ENCODE measurements around the gene NFKBIL1. TPM values are rescaled to one million over a fixed set of nuclear protein-coding genes. Genes with fewer than 3 reads are reported as not detected.

Gene NFKBIL1
- total RNA-seq, 3 donors from 2014 or later, result 22.3 to 34.7 (median 26.5) TPM

- Histone ChIP-seq H3K27me3 (no peaks in the 10 kb centered on the region), H3K9me3 (no peaks in the 10 kb centered on the region), H3K4me1 (peaks cover 0 to 13% of the 10 kb centered on the region in 2 donors), H3K36me3 (no peaks in the 10 kb centered on the region), H3K4me3 (no peak overlapping the region), H3K27ac (no peak overlapping the region)
- intact Hi-C loops (cut with DNase I; ENCODE audit: low total_unique reads), result loop anchor here (5.0 kb wide), 1 partner anchor 47 kb away; the partner anchor contains the start of gene NCR3
- DNase-seq (ENCODE audit: low spot score in 2 of 2), result no peak
- no peak for TF ChIP-seq POLR2A (IDR thresholded peaks at IDR 0.05)
- TF ChIP-seq, protein P1, sequence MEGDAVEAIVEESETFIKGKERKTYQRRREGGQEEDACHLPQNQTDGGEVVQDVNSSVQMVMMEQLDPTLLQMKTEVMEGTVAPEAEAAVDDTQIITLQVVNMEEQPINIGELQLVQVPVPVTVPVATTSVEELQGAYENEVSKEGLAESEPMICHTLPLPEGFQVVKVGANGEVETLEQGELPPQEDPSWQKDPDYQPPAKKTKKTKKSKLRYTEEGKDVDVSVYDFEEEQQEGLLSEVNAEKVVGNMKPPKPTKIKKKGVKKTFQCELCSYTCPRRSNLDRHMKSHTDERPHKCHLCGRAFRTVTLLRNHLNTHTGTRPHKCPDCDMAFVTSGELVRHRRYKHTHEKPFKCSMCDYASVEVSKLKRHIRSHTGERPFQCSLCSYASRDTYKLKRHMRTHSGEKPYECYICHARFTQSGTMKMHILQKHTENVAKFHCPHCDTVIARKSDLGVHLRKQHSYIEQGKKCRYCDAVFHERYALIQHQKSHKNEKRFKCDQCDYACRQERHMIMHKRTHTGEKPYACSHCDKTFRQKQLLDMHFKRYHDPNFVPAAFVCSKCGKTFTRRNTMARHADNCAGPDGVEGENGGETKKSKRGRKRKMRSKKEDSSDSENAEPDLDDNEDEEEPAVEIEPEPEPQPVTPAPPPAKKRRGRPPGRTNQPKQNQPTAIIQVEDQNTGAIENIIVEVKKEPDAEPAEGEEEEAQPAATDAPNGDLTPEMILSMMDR (IDR thresholded peaks at IDR 0.05), result no peak
- no peak for TF ChIP-seq POLR2AphosphoS5 (IDR thresholded peaks at IDR 0.05)
These were observed 2.1 kb upstream of the NFKBIL1 start for GRCh38 chr6:31545291-31545690.

- intact Hi-C loops (cut with DNase I; ENCODE audit: low total_unique reads), result loop anchor here (5.0 kb wide), 1 partner anchor 46 kb away; the partner anchor contains the start of gene NCR3
These were observed 960 bp upstream of the NFKBIL1 start, which contains the start of gene ATP6V1G2 for GRCh38 chr6:31546339-31546957. ATP6V1G2 (minus strand) TSS chr6:31546608; CDS start chr6:31546559, 49 bp downstream.

DNA sequence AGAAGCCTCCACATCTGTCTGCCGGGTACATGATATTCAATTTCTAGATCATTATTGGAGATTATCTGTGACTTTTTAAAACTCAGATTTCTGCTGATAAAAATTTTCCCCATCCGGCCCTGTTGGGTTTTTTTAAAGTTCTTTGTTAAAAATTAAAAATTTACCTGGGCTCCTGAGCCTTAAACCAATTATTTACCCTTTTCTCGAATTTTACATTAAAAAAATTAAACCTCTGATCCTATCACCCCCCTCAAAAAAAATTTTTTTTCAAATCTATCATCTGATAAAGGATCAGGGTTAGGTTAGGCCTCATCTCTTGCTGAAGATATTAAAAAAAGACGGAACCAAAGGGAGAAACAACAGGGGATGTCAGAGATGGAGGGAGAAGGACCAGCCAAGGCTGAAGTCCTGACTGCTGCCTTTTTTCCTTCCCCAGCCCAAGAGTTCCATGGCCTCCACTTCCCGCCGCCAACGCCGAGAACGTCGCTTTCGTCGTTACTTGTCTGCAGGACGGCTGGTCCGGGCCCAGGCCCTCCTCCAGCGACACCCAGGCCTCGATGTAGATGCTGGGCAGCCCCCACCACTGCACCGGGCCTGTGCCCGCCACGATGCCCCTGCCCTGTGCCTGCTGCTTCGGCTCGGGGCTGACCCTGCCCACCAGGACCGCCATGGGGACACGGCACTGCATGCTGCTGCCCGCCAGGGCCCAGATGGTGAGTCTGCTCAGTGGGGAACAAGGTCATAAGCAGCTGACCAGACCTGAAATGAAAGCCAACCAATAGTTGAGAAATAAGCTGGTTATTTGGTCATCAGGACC lies 527 bp downstream of the NFKBIL1 start:
- Histone ChIP-seq H3K27me3 (no peaks in the 10 kb centered on the region), H3K36me3 (no peaks in the 10 kb centered on the region), H3K4me1 (peaks cover 0 to 7% of the 10 kb centered on the region in 2 donors), H3K4me3 (peak overlapping the region; percentile 21 to 67 (median 50)), H3K9me3 (no peaks in the 10 kb centered on the region), H3K27ac (peak overlapping the region; percentile 75 to 84)
- DNase-seq (ENCODE audit: low spot score in 2 of 2), result no peak
- intact Hi-C loops (cut with DNase I; ENCODE audit: low total_unique reads), result loop anchor here (5.0 kb wide), 1 partner anchor 44 kb away; the partner anchor contains the start of gene NCR3
- TF ChIP-seq, protein P1 (IDR thresholded peaks at IDR 0.05), result no peak
- TF ChIP-seq POLR2AphosphoS5 (IDR thresholded peaks at IDR 0.05), result no peak
- TF ChIP-seq POLR2A (IDR thresholded peaks at IDR 0.05), result no peak

More at GRCh38 chr6:31546339-31546957, 960 bp upstream of the NFKBIL1 start, which contains the start of gene ATP6V1G2:
- DNase-seq (ENCODE audit: low spot score in 2 of 2), result peak; percentile 91 to 92
- H3K9me3 ChIP-seq, result no peaks in the 10 kb centered on the region
- TF ChIP-seq POLR2A (IDR thresholded peaks at IDR 0.05), result no peak
- TF ChIP-seq POLR2AphosphoS5 (IDR thresholded peaks at IDR 0.05), result peak; percentile 59 to 65 (median 61)
- TF ChIP-seq, protein P1 (IDR thresholded peaks at IDR 0.05), result peak; percentile 94 to 98 (median 96)
- H3K4me1 ChIP-seq, result peaks cover 0 to 11% of the 10 kb centered on the region in 2 donors
- H3K36me3 ChIP-seq, result no peaks in the 10 kb centered on the region
- peak within 1 kb of the TSS; percentile 21 to 67 (median 50) for H3K4me3 ChIP-seq
- H3K27me3 ChIP-seq, result no peaks in the 10 kb centered on the region
- H3K27ac ChIP-seq, result peak within 1 kb of the TSS; percentile 75 to 84

DNA sequence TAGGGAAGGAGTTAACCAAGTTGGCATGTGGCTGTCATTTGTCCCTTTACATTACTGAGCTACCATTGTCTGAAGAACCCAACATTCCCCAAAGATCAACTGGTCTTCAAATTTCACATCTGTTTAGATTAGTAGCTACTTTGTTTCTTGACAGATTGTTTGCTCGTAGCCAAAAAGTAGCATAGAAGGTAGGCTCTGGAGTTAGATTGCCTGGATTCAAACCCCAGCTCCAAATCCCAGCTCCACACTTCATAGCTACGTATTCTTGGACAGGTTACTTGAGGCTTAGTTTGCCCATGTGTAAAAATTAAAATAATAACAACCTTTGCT lies 1.1 kb downstream of the NFKBIL1 start:
- Histone ChIP-seq H3K27me3 (no peaks in the 10 kb centered on the region), H3K9me3 (no peaks in the 10 kb centered on the region), H3K36me3 (no peaks in the 10 kb centered on the region), H3K27ac (peak overlapping the region; percentile 69 to 75), H3K4me3 (peak overlapping the region in 2 of 3 donors; percentile 50 to 67), H3K4me1 (peaks cover 0 to 6% of the 10 kb centered on the region in 2 donors)
- intact Hi-C loops (cut with DNase I; ENCODE audit: low total_unique reads), result loop anchor here (5.0 kb wide), 1 partner anchor 44 kb away; the partner anchor contains the start of gene NCR3
- no peak for TF ChIP-seq POLR2A (IDR thresholded peaks at IDR 0.05)
- TF ChIP-seq POLR2AphosphoS5 (IDR thresholded peaks at IDR 0.05), result no peak
- TF ChIP-seq, protein P1 (IDR thresholded peaks at IDR 0.05), result no peak
- no peak for DNase-seq (ENCODE audit: low spot score in 2 of 2)

Data from breast epithelium (tissue), 4 donors.